ENCODE measurements around the gene DIPK1B. TPM values are rescaled to one million over a fixed set of nuclear protein-coding genes. Genes with fewer than 3 reads are reported as not detected.

DIPK1B gene
- polyA plus RNA-seq, 3 donors, result 0.10 TPM; not detected in 2

DNA sequence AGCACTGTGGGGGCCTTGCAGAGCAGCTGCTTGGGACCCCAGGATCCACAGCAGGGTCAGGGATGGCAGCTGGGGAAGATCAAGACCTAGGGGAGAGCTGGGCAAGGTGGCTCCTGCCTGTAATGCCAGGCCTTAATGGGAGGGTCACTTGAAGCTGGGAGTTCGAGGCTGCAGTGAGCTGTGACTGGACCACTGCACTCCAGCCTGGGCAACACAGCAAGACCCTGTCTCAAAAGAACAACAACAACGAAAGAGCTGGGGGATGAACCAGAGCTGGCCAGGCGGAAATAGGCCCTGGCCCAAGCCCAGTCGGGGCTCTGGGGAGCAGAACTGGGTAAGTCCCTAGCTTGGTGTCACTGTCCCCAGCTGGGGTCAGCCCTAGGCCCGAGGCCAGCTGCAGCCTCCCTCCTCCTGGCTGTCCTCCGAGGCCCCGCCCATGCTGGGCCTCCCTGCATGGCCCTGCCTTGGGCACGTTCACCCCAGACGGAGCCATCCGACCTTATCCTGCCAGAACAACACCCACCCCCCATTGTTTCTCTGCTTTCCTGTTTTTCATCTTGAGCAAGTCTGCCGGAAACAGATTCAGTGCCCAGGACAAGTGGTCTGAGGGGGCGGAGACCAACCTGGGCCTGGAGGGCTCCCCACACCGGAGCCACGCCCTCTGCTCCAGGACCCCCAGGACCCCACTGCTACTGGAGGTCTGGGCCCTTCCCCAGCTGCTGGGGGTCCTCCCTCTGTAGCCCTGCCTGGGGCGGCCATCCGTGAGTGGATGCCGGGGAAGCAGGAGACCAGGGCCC is 1.9 kb downstream of the DIPK1B start:
- Histone ChIP-seq H4K20me1 (ENCODE audit: insufficient read depth, low read length) (no peaks in the 10 kb centered on the region), H2AFZ (ENCODE audit: insufficient read depth, low read depth, low read length, poor library complexity, severe bottlenecking) (no peak overlapping the region), H3K27me3 (ENCODE audit: control insufficient read depth in 2 of 2, insufficient read depth in 2 of 2, low read length in 2 of 2) (peaks cover 12 to 51% of the 10 kb centered on the region in 2 donors), H3K79me2 (ENCODE audit: insufficient read depth, low read length) (no peaks in the 10 kb centered on the region), H3K27ac (ENCODE audit: low read depth in 1 of 2, low read length in 2 of 2) (no peak overlapping the region), H3K9me3 (replicated peaks in 1 of 2; ENCODE audit: control insufficient read depth in 1 of 2, insufficient read depth in 1 of 2, low read length in 2 of 2) (peaks cover 0 to 3% of the 10 kb centered on the region in 2 donors), H3K4me2 (replicated peaks; ENCODE audit: extremely low read depth, low read length, poor library complexity, severe bottlenecking) (no peak overlapping the region), H3K4me1 (ENCODE audit: control insufficient read depth in 1 of 2, insufficient read depth in 2 of 2, low read length in 2 of 2) (peaks cover 25 to 36% of the 10 kb centered on the region in 2 donors), H3K4me3 (replicated peaks in 1 of 3; ENCODE audit: low read depth in 2 of 3, low read length in 3 of 3) (no peak overlapping the region), H3K36me3 (replicated peaks in 1 of 2; ENCODE audit: control insufficient read depth in 1 of 2, insufficient read depth in 2 of 2, low read length in 2 of 2) (no peaks in the 10 kb centered on the region), H3K9ac (ENCODE audit: insufficient read depth, low read length, poor library complexity, severe bottlenecking) (no peak overlapping the region)
- peaks cover 0 to 11% (median 2%) of the 10 kb centered on the region in 7 donors for H3K9me3 Mint-ChIP-seq
- peaks cover 0 to 4% of the 10 kb centered on the region in 2 donors for H3K36me3 Mint-ChIP-seq
- 8% methylated on average over 17 of the region's 17 CpGs for WGBS (ENCODE audit: insufficient coverage)
- intact Hi-C loops (cut with micrococcal nuclease), result no loop called here
- H3K4me1 Mint-ChIP-seq, result peaks cover 22% of the 10 kb centered on the region
- peaks cover 47 to 84% (median 54%) of the 10 kb centered on the region in 3 donors for H3K27me3 Mint-ChIP-seq (ENCODE audit: low read depth in 3 of 3)
- no peak overlapping the region for H3K27ac Mint-ChIP-seq
- DNase-seq, result peak in 1 of 3 donors; percentile 36
- peak overlapping the region in 1 of 2 donors; percentile 62 for H3K4me3 Mint-ChIP-seq
- TF ChIP-seq, protein P1, sequence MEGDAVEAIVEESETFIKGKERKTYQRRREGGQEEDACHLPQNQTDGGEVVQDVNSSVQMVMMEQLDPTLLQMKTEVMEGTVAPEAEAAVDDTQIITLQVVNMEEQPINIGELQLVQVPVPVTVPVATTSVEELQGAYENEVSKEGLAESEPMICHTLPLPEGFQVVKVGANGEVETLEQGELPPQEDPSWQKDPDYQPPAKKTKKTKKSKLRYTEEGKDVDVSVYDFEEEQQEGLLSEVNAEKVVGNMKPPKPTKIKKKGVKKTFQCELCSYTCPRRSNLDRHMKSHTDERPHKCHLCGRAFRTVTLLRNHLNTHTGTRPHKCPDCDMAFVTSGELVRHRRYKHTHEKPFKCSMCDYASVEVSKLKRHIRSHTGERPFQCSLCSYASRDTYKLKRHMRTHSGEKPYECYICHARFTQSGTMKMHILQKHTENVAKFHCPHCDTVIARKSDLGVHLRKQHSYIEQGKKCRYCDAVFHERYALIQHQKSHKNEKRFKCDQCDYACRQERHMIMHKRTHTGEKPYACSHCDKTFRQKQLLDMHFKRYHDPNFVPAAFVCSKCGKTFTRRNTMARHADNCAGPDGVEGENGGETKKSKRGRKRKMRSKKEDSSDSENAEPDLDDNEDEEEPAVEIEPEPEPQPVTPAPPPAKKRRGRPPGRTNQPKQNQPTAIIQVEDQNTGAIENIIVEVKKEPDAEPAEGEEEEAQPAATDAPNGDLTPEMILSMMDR (IDR thresholded peaks at IDR 0.05), result no peak

DNA sequence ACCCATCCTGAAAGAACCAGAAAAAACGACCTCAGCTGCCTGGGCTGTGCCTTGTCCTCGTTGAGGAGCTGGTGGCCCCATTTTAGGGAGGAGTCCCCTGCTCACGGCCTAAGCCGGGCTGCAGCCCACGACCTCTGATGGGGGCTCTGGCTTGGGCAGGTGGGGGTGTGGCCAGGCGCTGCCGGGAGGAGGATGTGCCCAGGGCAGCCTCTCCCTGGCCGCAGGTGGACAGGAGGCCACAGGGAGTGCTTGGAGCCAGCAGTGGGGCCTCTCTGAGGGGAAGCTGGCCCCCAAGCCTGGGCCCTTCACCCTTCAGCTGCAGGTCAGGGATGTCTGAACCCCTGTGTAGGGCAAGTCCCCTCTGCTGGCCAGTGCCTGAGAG is 2.5 kb downstream of the DIPK1B start:
- Histone ChIP-seq H3K9ac (ENCODE audit: insufficient read depth, low read length, poor library complexity, severe bottlenecking) (no peak overlapping the region), H3K4me3 (replicated peaks in 1 of 3; ENCODE audit: low read depth in 2 of 3, low read length in 3 of 3) (no peak overlapping the region), H2AFZ (ENCODE audit: insufficient read depth, low read depth, low read length, poor library complexity, severe bottlenecking) (no peak overlapping the region), H3K27me3 (ENCODE audit: control insufficient read depth in 2 of 2, insufficient read depth in 2 of 2, low read length in 2 of 2) (peaks cover 12 to 51% of the 10 kb centered on the region in 2 donors), H3K79me2 (ENCODE audit: insufficient read depth, low read length) (no peaks in the 10 kb centered on the region), H3K27ac (ENCODE audit: low read depth in 1 of 2, low read length in 2 of 2) (no peak overlapping the region), H3K4me1 (ENCODE audit: control insufficient read depth in 1 of 2, insufficient read depth in 2 of 2, low read length in 2 of 2) (peaks cover 29 to 42% of the 10 kb centered on the region in 2 donors), H3K36me3 (replicated peaks in 1 of 2; ENCODE audit: control insufficient read depth in 1 of 2, insufficient read depth in 2 of 2, low read length in 2 of 2) (no peaks in the 10 kb centered on the region), H3K9me3 (replicated peaks in 1 of 2; ENCODE audit: control insufficient read depth in 1 of 2, insufficient read depth in 1 of 2, low read length in 2 of 2) (peaks cover 0 to 3% of the 10 kb centered on the region in 2 donors), H4K20me1 (ENCODE audit: insufficient read depth, low read length) (peaks cover 3% of the 10 kb centered on the region), H3K4me2 (replicated peaks; ENCODE audit: extremely low read depth, low read length, poor library complexity, severe bottlenecking) (no peak overlapping the region)
- Mint-ChIP-seq H3K9me3 (peaks cover 0 to 11% (median 2%) of the 10 kb centered on the region in 7 donors), H3K4me3 (peak overlapping the region in 1 of 2 donors; percentile 15), H3K36me3 (peaks cover 0 to 4% of the 10 kb centered on the region in 2 donors), H3K27me3 (ENCODE audit: low read depth in 3 of 3) (peaks cover 48 to 83% (median 52%) of the 10 kb centered on the region in 3 donors), H3K4me1 (peaks cover 24% of the 10 kb centered on the region), H3K27ac (no peak overlapping the region)
- WGBS (ENCODE audit: insufficient coverage), result 4% methylated on average over 6 of the region's 8 CpGs
- intact Hi-C loops (cut with micrococcal nuclease), result no loop called here
- no peak for DNase-seq
- TF ChIP-seq, protein P1 (IDR thresholded peaks at IDR 0.05), result no peak

Measured in CD14-positive monocyte (primary cell).